Right atrium auricular region (tissue), 2 donors: ENCODE data around the gene ITIH2. TPM values are rescaled to one million over a fixed set of nuclear protein-coding genes. Genes with fewer than 3 reads are reported as not detected.
"Not testable (repeated sequence)": the region's sequence is repeated elsewhere in the genome, so short reads cannot be mapped to it uniquely, and the experiment has no call there.

ENCODE experiments used
- DNase-seq: peaks from one replicate; pipeline ENCODE4 v3.0.0-alpha.2; 2019; ENCODE audit warnings: low spot score
- H3K27ac ChIP-seq, 2 donors: fragments of 200-600 bp; sonication (generic); 1 replicate in 1 of 2; 2 replicates in 1 of 2; pipeline ENCODE4 v1.5.1; 2016 to 2019
- H3K27me3 ChIP-seq, 2 donors: fragments of 200-600 bp; sonication (generic); one replicate each; pipeline versions ENCODE4 v1.5.1 to v1.6.0; 2017 to 2019
- H3K36me3 ChIP-seq: fragments of 200-600 bp; sonication (generic); one replicate; pipeline ENCODE4 v1.5.1; 2016
- H3K4me1 ChIP-seq, 2 donors: fragments of 200-600 bp; sonication (generic); one replicate each; pipeline versions ENCODE4 v1.5.1 to v1.6.0; 2017 to 2019
- H3K4me3 ChIP-seq, 2 donors: fragments of 200-600 bp; sonication (generic); 1 replicate in 1 of 2; 2 replicates in 1 of 2; pipeline ENCODE4 v1.5.1; 2017 to 2019; ENCODE audit warnings: mild to moderate bottlenecking in 1 of 2, moderate library complexity in 1 of 2
- H3K9me3 ChIP-seq, 2 donors: fragments of 200-600 bp; sonication (generic); one replicate each; pipeline ENCODE4 v1.5.1; 2019
- total RNA-seq, 2 donors: library from RNA; depleted of rRNA; stranded (reverse); fragments of >200 nt; gene quantifications; one replicate each; pipeline ENCODE4 v1.1.0, GENCODE V29; 2016
- TF ChIP-seq, protein P1 (sequence below), 2 donors: fragments of 200-600 bp; sonication (generic); IDR thresholded peaks; one replicate each; pipeline ENCODE4 v1.5.1; 2019; ENCODE audit warnings: antibody characterized with exemption in 2 of 2

ITIH2 gene
- total RNA-seq, 2 donors from 2014 or later: not detected

DNA sequence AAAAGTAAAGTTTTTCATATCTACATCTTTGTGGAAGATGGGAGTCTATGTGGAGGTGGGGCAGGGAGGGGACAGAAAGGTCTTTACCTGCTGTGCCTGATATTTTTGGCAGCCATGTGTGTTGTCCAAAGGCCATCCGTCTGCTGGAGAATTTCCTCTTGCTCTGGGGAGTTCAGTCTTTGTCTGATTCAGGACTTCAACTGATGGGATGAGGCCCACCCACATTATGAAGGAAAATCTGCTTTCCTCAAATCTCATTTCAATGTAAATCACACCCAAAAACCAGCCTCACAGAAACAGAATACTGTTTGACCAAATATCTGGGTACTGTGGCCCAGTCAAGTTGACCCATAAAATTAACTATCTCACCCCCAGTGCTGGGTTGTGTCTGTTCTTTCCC lies 23.9 kb upstream of the ITIH2 start:
- no peaks in the 10 kb centered on the region for H3K36me3 ChIP-seq
- no peaks in the 10 kb centered on the region for H3K9me3 ChIP-seq
- no peaks in the 10 kb centered on the region for H3K4me1 ChIP-seq
- no peak for DNase-seq
- TF ChIP-seq, protein P1, sequence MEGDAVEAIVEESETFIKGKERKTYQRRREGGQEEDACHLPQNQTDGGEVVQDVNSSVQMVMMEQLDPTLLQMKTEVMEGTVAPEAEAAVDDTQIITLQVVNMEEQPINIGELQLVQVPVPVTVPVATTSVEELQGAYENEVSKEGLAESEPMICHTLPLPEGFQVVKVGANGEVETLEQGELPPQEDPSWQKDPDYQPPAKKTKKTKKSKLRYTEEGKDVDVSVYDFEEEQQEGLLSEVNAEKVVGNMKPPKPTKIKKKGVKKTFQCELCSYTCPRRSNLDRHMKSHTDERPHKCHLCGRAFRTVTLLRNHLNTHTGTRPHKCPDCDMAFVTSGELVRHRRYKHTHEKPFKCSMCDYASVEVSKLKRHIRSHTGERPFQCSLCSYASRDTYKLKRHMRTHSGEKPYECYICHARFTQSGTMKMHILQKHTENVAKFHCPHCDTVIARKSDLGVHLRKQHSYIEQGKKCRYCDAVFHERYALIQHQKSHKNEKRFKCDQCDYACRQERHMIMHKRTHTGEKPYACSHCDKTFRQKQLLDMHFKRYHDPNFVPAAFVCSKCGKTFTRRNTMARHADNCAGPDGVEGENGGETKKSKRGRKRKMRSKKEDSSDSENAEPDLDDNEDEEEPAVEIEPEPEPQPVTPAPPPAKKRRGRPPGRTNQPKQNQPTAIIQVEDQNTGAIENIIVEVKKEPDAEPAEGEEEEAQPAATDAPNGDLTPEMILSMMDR (IDR thresholded peaks at IDR 0.05): no peak
- no peak overlapping the region for H3K4me3 ChIP-seq
- H3K27ac ChIP-seq: no peak overlapping the region
- H3K27me3 ChIP-seq: no peaks in the 10 kb centered on the region

DNA sequence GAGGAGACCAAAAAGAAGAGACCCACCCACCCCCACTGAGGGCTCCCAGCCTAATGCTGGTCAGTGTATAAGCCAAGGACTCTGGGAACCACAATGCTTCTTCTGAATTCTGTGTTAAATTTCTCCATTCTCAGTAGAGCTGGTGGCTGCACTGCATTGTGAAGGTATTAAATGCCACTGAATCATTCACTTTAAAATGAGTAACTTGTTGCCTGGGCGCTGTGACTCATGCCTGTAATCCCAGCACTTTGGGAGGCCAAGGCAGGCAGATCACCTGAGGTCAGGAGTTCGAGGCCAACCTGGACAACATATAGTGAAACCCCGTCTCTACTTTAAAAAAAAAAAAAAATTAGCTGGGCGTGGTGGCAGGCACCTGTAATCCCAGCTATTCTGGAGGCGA lies 23.0 kb upstream of the ITIH2 start:
- DNase-seq, H3K27me3 ChIP-seq, H3K4me1 ChIP-seq, H3K36me3 ChIP-seq, H3K27ac ChIP-seq, H3K9me3 ChIP-seq, H3K4me3 ChIP-seq: not testable (repeated sequence)

DNA sequence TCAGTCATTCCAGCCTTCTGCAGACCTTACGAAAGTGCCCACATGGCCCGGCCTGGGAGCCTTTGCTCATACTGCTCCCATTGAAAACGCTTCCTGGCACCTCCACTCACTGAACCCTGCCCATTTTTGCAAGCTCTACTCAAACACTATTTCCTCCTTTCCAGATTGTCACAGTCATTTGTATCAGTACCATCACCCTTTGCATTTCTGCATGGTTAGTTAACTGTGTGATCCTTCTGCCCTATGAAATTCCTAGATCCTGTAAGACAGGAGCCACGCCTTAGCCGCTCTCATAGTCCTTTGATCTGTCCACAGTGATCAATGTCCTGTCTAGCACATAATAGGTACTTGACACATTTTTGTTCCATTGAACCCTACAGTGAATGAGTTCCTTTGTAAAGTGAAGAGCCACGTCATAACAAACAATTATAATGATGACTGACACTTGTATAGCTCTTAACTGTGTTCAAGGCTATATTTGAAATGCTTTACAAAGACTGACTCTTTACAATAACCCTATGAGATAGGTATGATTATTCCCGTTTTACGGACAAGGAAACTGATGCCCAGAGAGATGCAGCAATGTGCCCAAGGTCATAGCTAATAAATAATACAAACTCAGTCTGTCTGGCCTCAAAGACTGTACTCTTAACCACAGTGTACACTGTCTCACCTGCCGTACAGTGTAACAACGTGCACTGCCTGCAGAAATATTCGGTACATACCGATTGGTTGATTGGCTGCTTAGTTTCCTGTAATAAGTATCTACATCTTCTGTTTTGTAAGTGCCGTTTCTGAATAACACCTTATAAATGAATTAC lies 16.6 kb upstream of the ITIH2 start:
- TF ChIP-seq, protein P1 (IDR thresholded peaks at IDR 0.05): no peak
- no peaks in the 10 kb centered on the region for H3K27me3 ChIP-seq
- H3K36me3 ChIP-seq: no peaks in the 10 kb centered on the region
- H3K4me1 ChIP-seq: no peaks in the 10 kb centered on the region
- DNase-seq: no peak
- H3K27ac ChIP-seq: no peak overlapping the region
- H3K9me3 ChIP-seq: peaks cover 0 to 5% of the 10 kb centered on the region in 2 donors
- H3K4me3 ChIP-seq: no peak overlapping the region

DNA sequence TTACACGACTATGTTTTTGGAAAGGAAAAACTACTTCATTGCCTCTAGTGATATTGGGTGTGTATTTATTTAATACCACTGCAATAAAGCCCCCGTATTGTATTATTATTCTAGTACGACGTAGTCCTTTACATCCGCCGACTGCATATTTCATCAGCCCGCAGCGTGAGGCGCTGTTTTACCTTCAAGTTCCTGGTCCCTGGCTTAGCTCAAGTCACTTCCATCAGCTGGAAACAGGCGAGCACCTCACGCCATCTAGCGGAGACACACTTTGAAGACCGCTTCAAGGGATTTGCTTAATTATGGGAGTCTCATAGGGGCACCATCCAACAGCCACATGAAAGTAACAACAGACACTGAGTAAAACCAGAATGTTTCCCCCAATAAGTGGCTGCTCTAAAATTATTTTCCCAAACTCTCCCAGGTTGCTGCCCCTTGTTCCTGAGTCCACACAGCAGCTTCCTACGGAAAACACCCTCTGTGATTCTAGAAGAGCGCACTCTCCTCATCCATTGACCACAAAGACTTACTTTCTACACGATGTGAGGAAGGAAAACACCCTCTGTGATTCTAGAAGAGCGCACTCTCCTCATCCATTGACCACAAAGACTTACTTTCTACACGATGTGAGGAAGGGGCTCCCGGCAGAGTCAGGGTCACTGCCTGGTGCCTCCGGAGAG lies 15.7 kb upstream of the ITIH2 start:
- Histone ChIP-seq H3K27ac (no peak overlapping the region), H3K36me3 (no peaks in the 10 kb centered on the region), H3K27me3 (no peaks in the 10 kb centered on the region), H3K9me3 (peaks cover 0 to 5% of the 10 kb centered on the region in 2 donors), H3K4me3 (no peak overlapping the region), H3K4me1 (no peaks in the 10 kb centered on the region)
- TF ChIP-seq, protein P1 (IDR thresholded peaks at IDR 0.05): peak; percentile 91 to 93
- DNase-seq: peak; percentile 88

DNA sequence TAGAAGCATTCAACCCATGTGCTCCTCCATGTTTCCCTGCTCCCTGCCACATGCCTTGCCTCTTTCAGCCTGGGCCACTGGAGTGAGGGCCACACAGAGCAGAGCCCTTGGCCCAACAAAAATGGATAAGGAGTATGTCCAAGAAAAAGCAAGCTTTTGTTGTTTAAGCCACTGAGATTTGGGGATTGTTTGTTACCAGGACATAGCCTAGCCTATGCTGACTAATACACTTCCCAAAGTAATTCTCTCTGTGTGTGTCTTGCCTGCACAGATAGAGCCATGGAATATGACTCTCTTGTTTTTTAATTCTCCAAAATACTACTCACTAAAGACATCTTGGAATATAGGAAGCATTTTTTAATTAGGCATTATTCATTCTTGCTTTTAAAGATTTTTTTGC lies 13.5 kb upstream of the ITIH2 start:
- DNase-seq: no peak
- Histone ChIP-seq H3K36me3 (no peaks in the 10 kb centered on the region), H3K9me3 (peaks cover 0 to 5% of the 10 kb centered on the region in 2 donors), H3K4me3 (no peak overlapping the region), H3K27ac (no peak overlapping the region), H3K4me1 (no peaks in the 10 kb centered on the region), H3K27me3 (no peaks in the 10 kb centered on the region)
- TF ChIP-seq, protein P1 (IDR thresholded peaks at IDR 0.05): no peak

DNA sequence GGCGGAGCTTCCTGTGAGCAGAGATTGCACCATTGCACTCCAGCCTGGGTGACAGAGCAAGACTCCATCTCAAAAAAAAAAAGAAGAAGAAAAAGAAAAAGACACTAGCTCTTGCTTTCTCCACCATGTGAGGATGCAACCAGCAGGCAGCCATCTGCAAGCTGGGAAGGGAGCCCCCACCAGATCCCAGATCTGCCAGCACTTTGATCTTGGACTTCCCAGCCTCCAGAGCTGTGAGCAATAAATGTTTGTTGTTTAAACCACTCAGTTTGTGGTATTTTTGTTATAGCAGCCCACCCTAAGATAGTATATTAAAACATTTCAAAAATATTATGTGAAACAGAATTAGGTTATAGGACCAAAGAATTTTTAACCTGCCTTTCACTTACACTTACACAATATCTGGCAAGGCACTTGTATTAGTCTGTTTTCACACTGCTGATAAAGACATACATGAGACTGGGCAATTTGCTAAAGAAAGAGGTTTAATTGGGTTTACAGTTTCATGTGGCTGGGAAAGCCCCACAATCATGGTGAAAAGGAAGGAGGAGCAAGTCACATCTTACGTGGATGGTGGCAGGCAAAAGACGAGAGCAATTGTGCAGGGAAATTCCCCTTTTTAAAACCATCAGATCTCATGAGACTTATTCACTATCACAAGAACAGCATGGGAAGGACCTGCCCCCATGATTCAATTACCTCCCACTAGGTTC lies 12.1 kb upstream of the ITIH2 start:
- H3K27ac ChIP-seq, DNase-seq: not testable (repeated sequence)

DNA sequence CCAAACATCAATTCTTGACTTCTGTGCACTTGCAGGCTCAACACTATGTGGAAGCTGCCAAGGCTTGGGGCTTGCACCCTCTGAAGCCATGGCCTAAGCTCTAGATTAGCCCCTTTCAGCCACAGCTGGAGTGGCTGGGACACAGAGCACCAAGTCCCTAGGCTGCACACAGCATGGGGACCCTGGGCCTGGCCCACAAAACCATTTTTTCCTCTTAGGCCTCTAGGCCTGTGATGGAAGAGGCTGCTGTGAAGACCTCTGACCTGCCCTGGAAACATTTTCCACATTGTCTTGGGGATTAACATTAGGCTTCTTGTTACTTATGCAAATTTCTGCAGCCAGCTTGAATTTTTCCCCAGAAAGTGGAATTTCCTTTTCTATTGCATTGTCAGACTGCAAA lies 10.7 kb upstream of the ITIH2 start:
- not testable (repeated sequence) for H3K27ac ChIP-seq, H3K9me3 ChIP-seq, H3K4me3 ChIP-seq, H3K27me3 ChIP-seq, H3K4me1 ChIP-seq, H3K36me3 ChIP-seq, DNase-seq

More for the DNA sequence above, 12.1 kb upstream of the ITIH2 start:
- not testable (repeated sequence) for H3K9me3 ChIP-seq, H3K4me1 ChIP-seq, H3K27me3 ChIP-seq, H3K4me3 ChIP-seq, H3K36me3 ChIP-seq

DNA sequence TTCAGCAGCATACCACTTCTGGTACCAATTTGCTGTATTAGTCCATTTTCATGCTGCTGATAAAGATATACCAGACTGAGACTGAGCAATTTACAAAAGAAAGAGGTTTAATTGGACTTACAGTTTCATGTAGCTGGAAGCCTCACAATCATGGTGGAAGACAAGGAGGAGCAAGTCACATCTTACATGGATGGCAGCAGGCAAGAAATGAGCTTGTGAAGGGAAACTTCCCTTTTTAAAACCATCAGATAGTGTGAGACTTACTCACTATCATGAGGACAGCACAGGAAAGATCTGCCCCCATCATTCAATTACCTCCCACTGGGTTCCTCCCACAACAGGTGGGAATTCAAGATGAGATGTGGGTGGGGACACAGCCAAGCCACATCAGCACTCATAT lies 9.9 kb upstream of the ITIH2 start:
- not testable (repeated sequence) for H3K4me1 ChIP-seq, H3K27ac ChIP-seq, H3K4me3 ChIP-seq, DNase-seq, H3K27me3 ChIP-seq, H3K36me3 ChIP-seq, H3K9me3 ChIP-seq
